GM12878 (cell line): ENCODE results near the gene MFGE8. TPM values are rescaled to one million over a fixed set of nuclear protein-coding genes. Genes with fewer than 3 reads are reported as not detected.

Experiments used
- ATAC-seq: fragments of 200-7000 bp; cut with Tn5 transposase; 3 replicates; pipeline ENCODE4 v1.9.1; 2020; ENCODE audit warnings: mild to moderate bottlenecking, moderate library complexity
- BruUV-seq: library from RNA; stranded (reverse); fragments of 400-500 nt; replicated peaks from 2 replicates; lab custom pipeline; 2021; lab: Mats Ljungman, UMichigan
- CTCF ChIA-PET: fragments of 300-600 bp; sonication (Branson Sonifier 250); formaldehyde crosslinking; extraction: SDS; loops from one replicate; lab custom pipeline; 2021; ENCODE audit warnings: inconsistent platforms; lab: Yijun Ruan, JAX
- POLR2A ChIA-PET: fragments of 350-600 bp; formaldehyde crosslinking; extraction: SDS; loops from one replicate; lab custom pipeline; 2021; ENCODE audit warnings: inconsistent platforms; lab: Charles Lee
- RAD21 ChIA-PET: fragments of 300-600 bp; sonication (Branson Sonifier 250); formaldehyde crosslinking; loops from one replicate; lab custom pipeline; 2023; ENCODE audit warnings: antibody characterized with exemption; ENCODE audit not compliant: unreplicated experiment; lab: Charles Lee
- SMC1A ChIA-PET: fragments of 300-600 bp; sonication (Branson Sonifier 250); formaldehyde crosslinking; loops from one replicate; lab custom pipeline; 2023; ENCODE audit not compliant: unreplicated experiment, uncharacterized antibody; lab: Charles Lee
- DNase-seq: peaks from one replicate; pipeline ENCODE4 v3.0.0-alpha.2; 2011; ENCODE audit warnings: low read depth, low spot score
- FAIRE-seq: peaks from 3 replicates; lab custom pipeline; 2011; peaks lifted over from hg19 to GRCh38; lab: Jason Lieb, UNC
- H2AFZ ChIP-seq: 2 replicates; pipeline ENCODE4 v1.6.0; 2011; ENCODE audit warnings: low read depth, low read length, control low read depth; ENCODE audit not compliant: control insufficient read depth
- H3K27ac ChIP-seq: 2 replicates; pipeline ENCODE4 v1.5.1; 2011; ENCODE audit warnings: control low read depth; ENCODE audit not compliant: control insufficient read depth, insufficient read depth
- H3K27me3 ChIP-seq, 2 experiments: replicated peaks in 1 of 2; 2 replicates each; pipeline versions ENCODE4 v1.6.0 to v1.6.1; 2011; ENCODE audit warnings: low read length in 1 of 2; ENCODE audit not compliant: control insufficient read depth in 2 of 2, insufficient read depth in 2 of 2
- H3K36me3 ChIP-seq, 2 experiments: 2 replicates each; pipeline ENCODE4 v1.5.1; 2011; ENCODE audit warnings: low read length in 1 of 2; ENCODE audit not compliant: control insufficient read depth in 2 of 2, insufficient read depth in 2 of 2
- H3K4me1 ChIP-seq: 2 replicates; pipeline ENCODE4 v1.6.1; 2011; ENCODE audit warnings: mild to moderate bottlenecking, low read length, moderate library complexity, mixed read lengths; ENCODE audit not compliant: control insufficient read depth, insufficient read depth
- H3K4me2 ChIP-seq: 2 replicates; pipeline ENCODE4 v1.6.0; 2011; ENCODE audit warnings: control low read depth; ENCODE audit not compliant: control insufficient read depth, insufficient read depth
- H3K4me3 ChIP-seq: fragments of 200-600 bp; sonication (generic); 2 replicates; pipeline ENCODE4 v1.5.1; 2016
- H3K79me2 ChIP-seq: 2 replicates; pipeline ENCODE4 v1.6.0; 2011; ENCODE audit warnings: low read length; ENCODE audit not compliant: control insufficient read depth, insufficient read depth
- H3K9ac ChIP-seq: 2 replicates; pipeline ENCODE4 v1.8.0; 2011; ENCODE audit warnings: low read length, control low read depth, mixed read lengths; ENCODE audit not compliant: control insufficient read depth, insufficient read depth
- H3K9me3 ChIP-seq: replicated peaks from 3 replicates; pipeline ENCODE4 v1.5.1; 2011; ENCODE audit warnings: mild to moderate bottlenecking, low read length; ENCODE audit not compliant: control insufficient read depth, insufficient read depth
- H4K20me1 ChIP-seq: 2 replicates; pipeline ENCODE4 v1.6.0; 2011; ENCODE audit not compliant: control insufficient read depth, insufficient read depth
- BCL3 ChIP-seq: IDR thresholded peaks from 2 replicates; pipeline ENCODE4 v1.6.1; 2011; ENCODE audit warnings: borderline replicate concordance, low read depth, mild to moderate bottlenecking, moderate library complexity, low read length; ENCODE audit not compliant: insufficient read depth, poor library complexity, severe bottlenecking
- CHD2 ChIP-seq: IDR thresholded peaks from 2 replicates; pipeline ENCODE4 v1.6.1; 2011; ENCODE audit warnings: low read depth, low read length, improper control_type of control experiment, borderline replicate concordance
- DPF2 ChIP-seq: fragments of 450-650 bp; IDR thresholded peaks from 2 replicates; pipeline ENCODE4 v1.6.1; 2017; ENCODE audit warnings: mild to moderate bottlenecking
- ESRRA ChIP-seq: IDR thresholded peaks from 2 replicates; pipeline ENCODE4 v1.6.1; 2012; ENCODE audit warnings: mild to moderate bottlenecking, low read length, improper control_type of control experiment
- HDGF ChIP-seq: fragments of 450-650 bp; IDR thresholded peaks from 2 replicates; pipeline ENCODE4 v1.6.1; 2016; ENCODE audit warnings: antibody characterized with exemption
- LARP7 ChIP-seq: fragments of 450-650 bp; IDR thresholded peaks from 2 replicates; pipeline ENCODE4 v1.6.1; 2017; ENCODE audit warnings: mild to moderate bottlenecking
- NFYB ChIP-seq: IDR thresholded peaks from 2 replicates; pipeline ENCODE4 v1.6.1; 2011; ENCODE audit warnings: low read depth, mild to moderate bottlenecking, low read length, improper control_type of control experiment, moderate library complexity; ENCODE audit not compliant: insufficient read depth
- NR2F1 ChIP-seq: fragments of 450-650 bp; conservative IDR thresholded peaks from 2 replicates; pipeline ENCODE4 v1.6.1; 2017; ENCODE audit warnings: mild to moderate bottlenecking
- POLR2A ChIP-seq: IDR thresholded peaks from 2 replicates; pipeline ENCODE4 v1.6.1; 2011; ENCODE audit warnings: low read depth, mild to moderate bottlenecking, low read length
- REST ChIP-seq: IDR thresholded peaks from 2 replicates; pipeline ENCODE4 v1.6.1; 2012; ENCODE audit warnings: mild to moderate bottlenecking, low read depth, low read length
- SMC3 ChIP-seq: IDR thresholded peaks from 2 replicates; pipeline ENCODE4 v1.6.1; 2011; ENCODE audit warnings: low read length, improper control_type of control experiment, borderline replicate concordance
- SPI1 ChIP-seq: IDR thresholded peaks from 2 replicates; pipeline ENCODE4 v1.6.1; 2011; ENCODE audit warnings: low read depth, mild to moderate bottlenecking, low read length, moderate library complexity, borderline replicate concordance; ENCODE audit not compliant: insufficient read depth
- STAT1 ChIP-seq: fragments of 450-650 bp; conservative IDR thresholded peaks from 2 replicates; pipeline ENCODE4 v1.6.1; 2014; ENCODE audit warnings: antibody characterized with exemption, mild to moderate bottlenecking
- ZNF207 ChIP-seq: fragments of 450-650 bp; IDR thresholded peaks from 2 replicates; pipeline ENCODE4 v1.6.1; 2014; ENCODE audit warnings: antibody characterized with exemption, mild to moderate bottlenecking, borderline replicate concordance
- WGBS: methylation state at CpG from one replicate; pipeline ENCODE4 v1.1.6; 2016; ENCODE audit warnings: low lambda C conversion rate; ENCODE audit not compliant: insufficient replicate concordance, insufficient coverage; ENCODE audit errors: missing lambda C conversion rate; 5-methylcytosine and 5-hydroxymethylcytosine counted together
- in situ Hi-C: fragments of 300-500 bp; cut with MboI; formaldehyde crosslinking; loops from 9 replicates; pipeline ENCODE4 v1.14.3; 2018; ENCODE audit warnings: mixed read lengths
- intact Hi-C: fragments of 100-400 bp; cut with micrococcal nuclease; formaldehyde crosslinking; loops from one replicate; pipeline ENCODE4 v1.14.2; 2022; ENCODE audit not compliant: unreplicated experiment
- polyA plus RNA-seq, 11 experiments: library from polyadenylated mRNA; depleted of rRNA in 4 of 11; unstranded in 6 of 11; stranded (reverse) in 5 of 11; fragments of >200 nt; fragmentation: Nextera tagmentation in 4 of 11; fragmentation: Illumina TruSeq in 1 of 11; extraction: Ambion mirVana in 4 of 11; extraction: Trizol in 1 of 11; gene quantifications; 1 replicate in 1 of 11; 2 replicates in 10 of 11; pipeline versions ENCODE4 v1.2.1 to v1.2.3, GENCODE V29; 2011 to 2016; ENCODE audit warnings: inconsistent platforms in 2 of 11, missing spikeins in 2 of 11, low read depth in 1 of 11
- total RNA-seq, 4 experiments: library from RNA; depleted of rRNA in 3 of 4; stranded (reverse); fragments of >200 nt in 3 of 4; fragmentation: Illumina TruSeq in 1 of 4; extraction: Trizol in 1 of 4; gene quantifications; 2 replicates each; pipeline versions ENCODE4 v1.2.1 to v1.2.3, GENCODE V29; 2013 to 2021
- TF ChIP-seq, protein P1 (sequence below): fragments of 450-650 bp; IDR thresholded peaks from 2 replicates; pipeline ENCODE4 v1.6.1; 2017; ENCODE audit warnings: borderline replicate concordance
- TF ChIP-seq, protein P2 (sequence below): fragments of 450-650 bp; IDR thresholded peaks from 2 replicates; pipeline ENCODE4 v1.6.1; 2017; ENCODE audit warnings: mild to moderate bottlenecking
- TF ChIP-seq, protein P3 (sequence below): IDR thresholded peaks from 2 replicates; pipeline ENCODE4 v1.6.1; 2012; ENCODE audit warnings: low read length, inconsistent platforms

The MFGE8 gene
- total and polyA plus RNA-seq, 10 of the 15 experiments (the other 5 are each of a cell fraction or from before 2014, with no cell fraction given), result 0.81 to 5.9 (median 1.0) TPM; not detected in 2

DNA sequence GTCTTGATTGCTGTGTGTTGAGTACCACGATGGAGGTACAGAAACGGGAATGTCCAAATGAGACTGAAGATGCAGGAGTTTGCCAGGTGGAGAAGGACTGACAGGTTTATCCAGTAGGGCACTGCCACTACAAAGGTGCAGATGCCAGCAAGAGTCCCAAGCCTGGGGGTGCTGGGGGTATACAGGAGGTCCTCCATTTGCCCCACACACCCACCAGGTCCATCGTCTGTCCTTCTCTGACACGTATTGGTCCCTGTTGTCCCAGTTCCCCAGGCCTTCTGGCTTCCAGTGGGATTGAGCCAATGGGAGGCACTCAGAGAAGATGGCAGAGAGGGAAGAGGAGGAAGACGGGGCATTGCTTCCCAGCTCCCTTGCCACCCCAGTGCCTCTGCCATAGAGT is 24.5 kb downstream of the MFGE8 start:
- no peak for TF ChIP-seq CHD2
- TF ChIP-seq DPF2, result no peak
- no peak for TF ChIP-seq SPI1
- TF ChIP-seq ZNF207, result no peak
- TF ChIP-seq, protein P1, sequence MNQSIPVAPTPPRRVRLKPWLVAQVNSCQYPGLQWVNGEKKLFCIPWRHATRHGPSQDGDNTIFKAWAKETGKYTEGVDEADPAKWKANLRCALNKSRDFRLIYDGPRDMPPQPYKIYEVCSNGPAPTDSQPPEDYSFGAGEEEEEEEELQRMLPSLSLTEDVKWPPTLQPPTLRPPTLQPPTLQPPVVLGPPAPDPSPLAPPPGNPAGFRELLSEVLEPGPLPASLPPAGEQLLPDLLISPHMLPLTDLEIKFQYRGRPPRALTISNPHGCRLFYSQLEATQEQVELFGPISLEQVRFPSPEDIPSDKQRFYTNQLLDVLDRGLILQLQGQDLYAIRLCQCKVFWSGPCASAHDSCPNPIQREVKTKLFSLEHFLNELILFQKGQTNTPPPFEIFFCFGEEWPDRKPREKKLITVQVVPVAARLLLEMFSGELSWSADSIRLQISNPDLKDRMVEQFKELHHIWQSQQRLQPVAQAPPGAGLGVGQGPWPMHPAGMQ, result no peak
- TF ChIP-seq, protein P2, sequence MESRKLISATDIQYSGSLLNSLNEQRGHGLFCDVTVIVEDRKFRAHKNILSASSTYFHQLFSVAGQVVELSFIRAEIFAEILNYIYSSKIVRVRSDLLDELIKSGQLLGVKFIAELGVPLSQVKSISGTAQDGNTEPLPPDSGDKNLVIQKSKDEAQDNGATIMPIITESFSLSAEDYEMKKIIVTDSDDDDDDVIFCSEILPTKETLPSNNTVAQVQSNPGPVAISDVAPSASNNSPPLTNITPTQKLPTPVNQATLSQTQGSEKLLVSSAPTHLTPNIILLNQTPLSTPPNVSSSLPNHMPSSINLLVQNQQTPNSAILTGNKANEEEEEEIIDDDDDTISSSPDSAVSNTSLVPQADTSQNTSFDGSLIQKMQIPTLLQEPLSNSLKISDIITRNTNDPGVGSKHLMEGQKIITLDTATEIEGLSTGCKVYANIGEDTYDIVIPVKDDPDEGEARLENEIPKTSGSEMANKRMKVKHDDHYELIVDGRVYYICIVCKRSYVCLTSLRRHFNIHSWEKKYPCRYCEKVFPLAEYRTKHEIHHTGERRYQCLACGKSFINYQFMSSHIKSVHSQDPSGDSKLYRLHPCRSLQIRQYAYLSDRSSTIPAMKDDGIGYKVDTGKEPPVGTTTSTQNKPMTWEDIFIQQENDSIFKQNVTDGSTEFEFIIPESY, result no peak
- no peak for TF ChIP-seq NR2F1
- no peak for TF ChIP-seq REST
- TF ChIP-seq, protein P3, sequence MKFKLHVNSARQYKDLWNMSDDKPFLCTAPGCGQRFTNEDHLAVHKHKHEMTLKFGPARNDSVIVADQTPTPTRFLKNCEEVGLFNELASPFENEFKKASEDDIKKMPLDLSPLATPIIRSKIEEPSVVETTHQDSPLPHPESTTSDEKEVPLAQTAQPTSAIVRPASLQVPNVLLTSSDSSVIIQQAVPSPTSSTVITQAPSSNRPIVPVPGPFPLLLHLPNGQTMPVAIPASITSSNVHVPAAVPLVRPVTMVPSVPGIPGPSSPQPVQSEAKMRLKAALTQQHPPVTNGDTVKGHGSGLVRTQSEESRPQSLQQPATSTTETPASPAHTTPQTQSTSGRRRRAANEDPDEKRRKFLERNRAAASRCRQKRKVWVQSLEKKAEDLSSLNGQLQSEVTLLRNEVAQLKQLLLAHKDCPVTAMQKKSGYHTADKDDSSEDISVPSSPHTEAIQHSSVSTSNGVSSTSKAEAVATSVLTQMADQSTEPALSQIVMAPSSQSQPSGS, result no peak
- TF ChIP-seq ESRRA, result no peak
- no peak for TF ChIP-seq BCL3
- TF ChIP-seq SMC3, result no peak
- TF ChIP-seq LARP7, result no peak
- TF ChIP-seq NFYB, result no peak
- TF ChIP-seq STAT1, result no peak
- TF ChIP-seq HDGF, result no peak
- TF ChIP-seq POLR2A, result no peak
- TF ChIP-seq, all 136 proteins: peak for 0
- in situ Hi-C loops, result no loop called here
- DNase-seq (no peak), ATAC-seq (no peak), FAIRE-seq (no peak)
- ChIA-PET CTCF (no interaction called here), SMC1A (interaction anchor here (2.3 kb wide), 1 partner anchor 15 kb away, joined by 6 read pairs; no protein-coding TSS in a partner anchor), POLR2A (no interaction called here), RAD21 (no interaction called here)
- H3K27ac ChIP-seq, result no peak overlapping the region
- H3K79me2 ChIP-seq, result no peaks in the 10 kb centered on the region
- intact Hi-C loops, result no loop called here
- H3K9me3 ChIP-seq, result no peaks in the 10 kb centered on the region
- no peak overlapping the region for H3K4me2 ChIP-seq
- H2AFZ ChIP-seq, result no peak overlapping the region
- H3K27me3 ChIP-seq, result no peaks in the 10 kb centered on the region
- H4K20me1 ChIP-seq, result no peaks in the 10 kb centered on the region
- WGBS, result 5% methylated on average over 5 of the region's 5 CpGs
- H3K36me3 ChIP-seq, result no peaks in the 10 kb centered on the region
- H3K4me3 ChIP-seq, result no peak overlapping the region
- no peaks in the 10 kb centered on the region for H3K4me1 ChIP-seq
- H3K9ac ChIP-seq, result no peak overlapping the region
- BruUV-seq, result no TSS peak
